Activated T-cell treated with anti-CD3 and anti-CD28 coated beads for 48 hours (primary cell): ENCODE measurements around the gene MTARC1.

ENCODE experiments used
- DNase-seq: peaks from one replicate; pipeline ENCODE4 v3.0.0-alpha.2; 2020; ENCODE audit warnings: low read depth

MTARC1 gene

GRCh38 chr1:220770245-220770913 lies 16.3 kb upstream of the MTARC1 start:
- DNase-seq, result no peak

- DNase-seq, result no peak
These were observed 13.9 kb upstream of the MTARC1 start for GRCh38 chr1:220772846-220773245.

- DNase-seq, result no peak
These were observed 11.4 kb upstream of the MTARC1 start for GRCh38 chr1:220775240-220775853.

- DNase-seq, result no peak
These were observed 10.5 kb upstream of the MTARC1 start for GRCh38 chr1:220776254-220776653.

- peak; percentile 64 for DNase-seq
These were observed 9.9 kb upstream of the MTARC1 start for GRCh38 chr1:220776720-220777326.

- DNase-seq, result no peak
These were observed 3.3 kb upstream of the MTARC1 start for GRCh38 chr1:220783453-220783852.

GRCh38 chr1:220784751-220785150 lies 2.0 kb upstream of the MTARC1 start:
- no peak for DNase-seq

- no peak for DNase-seq
These were observed 1.3 kb upstream of the MTARC1 start for GRCh38 chr1:220785166-220786056.

- no peak for DNase-seq
These were observed 716 bp upstream of the MTARC1 start for GRCh38 chr1:220786057-220786336.

- DNase-seq, result no peak
These were observed 431 bp downstream of the MTARC1 start for GRCh38 chr1:220787069-220787619.

- DNase-seq, result no peak
These were observed 2.2 kb downstream of the MTARC1 start for GRCh38 chr1:220788900-220789299.

- no peak for DNase-seq
These were observed 2.9 kb downstream of the MTARC1 start for GRCh38 chr1:220789532-220790147.

- DNase-seq, result no peak
These were observed 4.6 kb downstream of the MTARC1 start for GRCh38 chr1:220791285-220791684.

GRCh38 chr1:220791956-220792355 lies 5.2 kb downstream of the MTARC1 start:
- no peak for DNase-seq

- DNase-seq, result no peak
These were observed 9.8 kb downstream of the MTARC1 start for GRCh38 chr1:220796530-220796929.

GRCh38 chr1:220797044-220797443 lies 10.3 kb downstream of the MTARC1 start:
- no peak for DNase-seq

- DNase-seq, result no peak
These were observed 10.8 kb downstream of the MTARC1 start for GRCh38 chr1:220797553-220797952.

GRCh38 chr1:220798338-220798737 lies 11.6 kb downstream of the MTARC1 start:
- DNase-seq, result no peak

- DNase-seq, result no peak
These were observed 13.5 kb downstream of the MTARC1 start for GRCh38 chr1:220800262-220800661.

- DNase-seq, result no peak
These were observed 16.9 kb downstream of the MTARC1 start for GRCh38 chr1:220803401-220804201.

- DNase-seq, result no peak
These were observed 17.5 kb downstream of the MTARC1 start for GRCh38 chr1:220804202-220804586.
